ENCODE results near the gene SPEF1.
"Not testable (repeated sequence)": the region's sequence is repeated elsewhere in the genome, so short reads cannot be mapped to it uniquely, and the experiment has no call there.

SPEF1 gene

GRCh38 chr20:3811467-3812258 is 30.4 kb upstream of the SPEF1 start:
- peak; percentile 84 for DNase-seq (ENCODE audit: low read depth, low spot score)

- no peak for DNase-seq (ENCODE audit: low read depth, low spot score)
Measured at GRCh38 chr20:3808544-3808943, 27.3 kb upstream of the SPEF1 start.

DNA sequence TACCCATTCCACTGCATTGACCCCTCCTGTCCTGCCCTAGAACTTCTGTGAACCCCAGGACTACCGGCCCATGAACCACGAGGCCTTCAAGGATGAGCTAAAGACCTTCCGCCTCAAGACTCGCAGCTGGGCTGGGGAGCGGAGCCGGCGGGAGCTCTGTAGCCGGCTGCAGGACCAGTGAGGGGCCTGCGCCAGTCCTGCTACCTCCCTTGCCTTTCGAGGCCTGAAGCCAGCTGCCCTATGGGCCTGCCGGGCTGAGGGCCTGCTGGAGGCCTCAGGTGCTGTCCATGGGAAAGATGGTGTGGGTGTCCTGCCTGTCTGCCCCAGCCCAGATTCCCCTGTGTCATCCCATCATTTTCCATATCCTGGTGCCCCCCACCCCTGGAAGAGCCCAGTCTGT is 23.5 kb upstream of the SPEF1 start:
- no peak for DNase-seq (ENCODE audit: low read depth, low spot score)

GRCh38 chr20:3804254-3804751 is 23.1 kb upstream of the SPEF1 start:
- no peak for DNase-seq (ENCODE audit: low read depth, low spot score)

- DNase-seq (ENCODE audit: low read depth, low spot score) = no peak
Measured at GRCh38 chr20:3803854-3804253, 22.6 kb upstream of the SPEF1 start.

GRCh38 chr20:3803289-3803688 is 22.0 kb upstream of the SPEF1 start:
- no peak for DNase-seq (ENCODE audit: low read depth, low spot score)

- no peak for DNase-seq (ENCODE audit: low read depth, low spot score)
Measured at GRCh38 chr20:3802524-3803239, 21.4 kb upstream of the SPEF1 start.

- DNase-seq (ENCODE audit: low read depth, low spot score) = no peak
Measured at GRCh38 chr20:3801846-3802245, 20.6 kb upstream of the SPEF1 start.

GRCh38 chr20:3801299-3801698 is 20.1 kb upstream of the SPEF1 start:
- no peak for DNase-seq (ENCODE audit: low read depth, low spot score)

GRCh38 chr20:3800878-3801260 is 19.6 kb upstream of the SPEF1 start:
- DNase-seq (ENCODE audit: low read depth, low spot score) = no peak

- no peak for DNase-seq (ENCODE audit: low read depth, low spot score)
Measured at GRCh38 chr20:3800256-3800877, 19.1 kb upstream of the SPEF1 start.

- DNase-seq (ENCODE audit: low read depth, low spot score) = no peak
Measured at GRCh38 chr20:3798908-3799248, 17.6 kb upstream of the SPEF1 start.

DNA sequence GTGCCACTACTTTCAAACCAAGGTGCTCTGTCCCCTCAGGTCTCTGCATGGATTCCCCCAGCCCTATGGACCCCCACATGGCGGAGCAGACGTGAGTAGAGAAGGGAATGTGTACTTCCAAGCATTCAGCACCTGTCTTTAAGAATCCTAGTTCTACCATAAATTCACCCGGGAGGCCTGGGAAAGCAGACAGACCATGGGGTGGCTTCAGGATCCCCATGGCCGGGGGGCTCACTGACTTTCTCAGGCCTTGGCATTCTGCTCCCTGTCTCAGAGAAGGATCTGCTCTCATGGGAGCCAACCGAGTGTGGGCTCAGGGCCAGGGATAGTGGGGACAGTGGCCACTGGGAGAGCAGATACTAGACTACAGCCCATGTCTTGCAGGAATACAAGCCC is 17.1 kb upstream of the SPEF1 start:
- no peak for DNase-seq (ENCODE audit: low read depth, low spot score)

DNA sequence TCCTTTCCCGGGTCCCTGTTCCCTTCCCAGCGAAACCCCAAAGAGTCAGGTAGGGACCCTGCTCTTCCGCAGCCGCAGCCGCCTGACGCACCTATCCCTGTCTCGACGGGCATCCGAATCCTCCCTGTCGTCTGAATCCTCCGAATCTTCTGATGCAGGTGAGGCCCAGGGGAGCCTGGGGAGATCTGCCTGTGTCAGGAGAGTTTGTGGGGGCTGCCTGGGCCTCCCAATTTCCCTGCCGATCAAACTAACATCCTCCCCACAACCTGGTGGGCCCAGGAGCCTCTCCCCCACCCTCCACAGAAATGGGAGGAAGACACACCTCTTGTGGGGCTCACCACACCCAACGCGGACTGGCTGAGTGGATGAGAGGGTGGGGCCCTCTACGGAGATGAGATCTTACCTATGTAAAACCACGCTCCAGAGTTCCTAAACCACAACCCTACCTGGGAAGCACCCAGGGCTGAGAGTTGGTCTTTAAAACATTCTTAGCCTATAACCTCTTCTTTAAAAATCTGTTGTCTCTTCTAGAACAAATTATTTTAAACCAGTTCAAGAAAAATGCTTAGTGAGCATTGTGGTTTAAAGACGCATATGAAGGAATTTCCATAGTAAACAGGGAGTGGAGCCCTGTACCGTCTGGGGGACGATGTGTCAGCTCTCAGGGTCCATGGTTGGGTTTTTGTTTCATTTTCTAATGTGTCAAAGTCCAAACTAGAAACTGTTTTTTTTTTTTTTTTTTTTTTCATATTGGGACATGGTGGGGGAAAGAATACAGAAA is 16.5 kb upstream of the SPEF1 start:
- no peak for DNase-seq (ENCODE audit: low read depth, low spot score)

- no peak for DNase-seq (ENCODE audit: low read depth, low spot score)
Measured at GRCh38 chr20:3797226-3797545, 15.9 kb upstream of the SPEF1 start.

DNA sequence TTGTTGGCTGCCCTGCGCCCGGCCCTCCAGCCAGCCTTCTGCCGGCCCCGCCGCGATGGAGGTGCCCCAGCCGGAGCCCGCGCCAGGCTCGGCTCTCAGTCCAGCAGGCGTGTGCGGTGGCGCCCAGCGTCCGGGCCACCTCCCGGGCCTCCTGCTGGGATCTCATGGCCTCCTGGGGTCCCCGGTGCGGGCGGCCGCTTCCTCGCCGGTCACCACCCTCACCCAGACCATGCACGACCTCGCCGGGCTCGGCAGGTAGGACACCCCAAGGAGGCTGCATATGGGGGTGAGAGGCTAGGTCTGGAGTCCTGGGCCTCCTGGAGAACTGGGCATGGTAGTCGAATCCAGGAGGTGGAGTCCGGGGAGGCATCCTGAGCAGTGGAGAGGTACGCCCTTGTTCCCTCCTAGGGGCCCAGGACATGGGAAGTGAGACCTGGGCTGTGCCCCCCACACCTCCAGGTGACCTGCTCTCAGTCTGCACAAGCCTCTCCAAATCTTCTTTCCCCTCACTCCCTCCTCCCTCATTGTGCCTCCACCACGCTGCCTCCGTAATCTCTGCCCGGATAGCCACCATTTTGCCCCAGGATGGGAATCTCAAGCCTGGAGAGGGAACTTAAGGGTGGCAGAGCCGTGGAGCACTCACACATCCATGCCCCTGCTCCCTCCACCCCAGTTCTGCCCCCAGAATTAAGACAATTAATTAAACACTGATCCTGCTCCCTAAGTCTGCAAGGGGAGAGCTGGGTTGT is 15.4 kb upstream of the SPEF1 start:
- no peak for DNase-seq (ENCODE audit: low read depth, low spot score)

DNA sequence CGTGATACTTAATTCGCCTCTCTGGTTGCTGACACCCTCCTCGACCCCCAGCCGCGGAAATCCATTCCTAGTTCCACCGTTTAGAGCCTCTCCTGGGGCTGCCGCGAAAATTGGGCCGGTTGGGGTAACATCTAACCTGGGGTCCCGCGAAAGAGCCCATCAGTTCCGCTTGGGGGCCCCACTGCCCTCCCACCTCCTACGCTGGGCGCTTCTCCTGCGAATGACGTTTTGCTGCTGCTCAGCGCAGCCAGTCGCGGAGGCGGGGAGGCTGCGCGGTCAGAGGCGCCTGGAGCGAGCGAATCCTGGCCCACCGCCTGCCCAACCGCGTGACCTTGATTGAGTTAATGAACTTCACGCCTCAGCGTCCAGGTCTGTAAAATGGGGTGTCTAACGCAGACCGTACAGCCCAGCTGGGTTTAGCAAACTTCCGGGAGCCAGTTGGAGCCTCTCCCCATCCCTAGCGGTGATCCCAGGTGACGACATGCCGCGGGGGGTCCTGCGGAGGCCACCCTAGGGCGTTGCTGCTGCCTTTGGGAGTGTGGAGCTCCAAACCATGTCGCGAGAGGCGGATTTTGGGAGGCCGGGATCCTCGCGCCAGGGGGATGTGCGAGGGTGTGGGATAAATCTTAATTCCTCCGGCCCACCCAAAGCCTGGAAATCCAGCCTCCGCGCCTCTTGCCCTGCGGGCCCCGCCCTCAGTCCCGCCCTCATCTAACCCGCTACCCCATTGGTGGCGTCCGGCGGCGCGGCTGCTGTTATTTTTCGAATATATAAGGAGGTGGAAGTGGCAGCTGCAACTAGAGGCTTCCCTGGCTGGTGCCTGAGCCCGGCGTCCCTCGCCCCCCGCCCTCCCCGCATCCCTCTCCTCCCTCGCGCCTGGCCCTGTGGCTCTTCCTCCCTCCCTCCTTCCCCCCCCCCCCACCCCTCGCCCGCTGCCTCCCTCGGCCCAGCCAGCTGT is 14.5 kb upstream of the SPEF1 start, which contains the start of gene CDC25B:
TSS of gene CDC25B (plus strand) at position 800 of the 958 bp plus-strand sequence. CDS start 222 bp downstream, outside the sequence.
- DNase-seq (ENCODE audit: low read depth, low spot score) = peak; percentile 79

GRCh38 chr20:3794701-3795420 is 13.6 kb upstream of the SPEF1 start:
- DNase-seq (ENCODE audit: low read depth, low spot score) = no peak

DNA sequence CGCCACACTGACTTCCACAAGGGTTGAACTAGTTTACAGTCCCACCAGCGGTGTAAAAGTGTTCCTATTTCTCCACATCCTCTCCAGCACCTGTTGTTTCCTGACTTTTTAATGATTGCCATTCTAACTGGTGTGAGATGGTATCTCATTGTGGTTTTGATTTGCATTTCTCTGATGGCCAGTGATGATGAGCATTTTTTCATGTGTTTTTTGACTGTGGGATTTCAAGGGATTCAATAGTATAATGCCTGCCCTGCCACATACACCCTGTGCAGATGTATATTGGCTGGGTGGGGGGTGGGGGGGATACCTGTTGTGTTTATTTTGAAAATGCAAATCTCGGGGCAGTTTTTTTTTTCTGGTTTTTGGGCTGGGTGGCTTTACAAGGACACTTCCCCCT is 12.9 kb upstream of the SPEF1 start:
- not testable (repeated sequence) for DNase-seq (ENCODE audit: low read depth, low spot score)
